Cardiac fibroblast (primary cell): ENCODE measurements around the gene HSPG2.

Source experiments
- DNase-seq, 2 donors: peaks; one replicate each; pipeline versions ENCODE4 v3.0.0 to v3.0.0-alpha.2; 2010; ENCODE audit warnings: low read depth in 2 of 2
- H3K4me3 ChIP-seq, 2 donors: replicated peaks in 1 of 2; 1 replicate in 1 of 2; 2 replicates in 1 of 2; pipeline ENCODE4 v1.5.1; 2011; ENCODE audit warnings: low read depth in 2 of 2, low read length in 2 of 2, mild to moderate bottlenecking in 2 of 2, moderate library complexity in 1 of 2
- CTCF ChIP-seq: IDR thresholded peaks from one replicate; pipeline ENCODE4 v1.5.1; 2011; ENCODE audit warnings: low read depth, mild to moderate bottlenecking, low read length, inconsistent platforms

The HSPG2 gene

DNA sequence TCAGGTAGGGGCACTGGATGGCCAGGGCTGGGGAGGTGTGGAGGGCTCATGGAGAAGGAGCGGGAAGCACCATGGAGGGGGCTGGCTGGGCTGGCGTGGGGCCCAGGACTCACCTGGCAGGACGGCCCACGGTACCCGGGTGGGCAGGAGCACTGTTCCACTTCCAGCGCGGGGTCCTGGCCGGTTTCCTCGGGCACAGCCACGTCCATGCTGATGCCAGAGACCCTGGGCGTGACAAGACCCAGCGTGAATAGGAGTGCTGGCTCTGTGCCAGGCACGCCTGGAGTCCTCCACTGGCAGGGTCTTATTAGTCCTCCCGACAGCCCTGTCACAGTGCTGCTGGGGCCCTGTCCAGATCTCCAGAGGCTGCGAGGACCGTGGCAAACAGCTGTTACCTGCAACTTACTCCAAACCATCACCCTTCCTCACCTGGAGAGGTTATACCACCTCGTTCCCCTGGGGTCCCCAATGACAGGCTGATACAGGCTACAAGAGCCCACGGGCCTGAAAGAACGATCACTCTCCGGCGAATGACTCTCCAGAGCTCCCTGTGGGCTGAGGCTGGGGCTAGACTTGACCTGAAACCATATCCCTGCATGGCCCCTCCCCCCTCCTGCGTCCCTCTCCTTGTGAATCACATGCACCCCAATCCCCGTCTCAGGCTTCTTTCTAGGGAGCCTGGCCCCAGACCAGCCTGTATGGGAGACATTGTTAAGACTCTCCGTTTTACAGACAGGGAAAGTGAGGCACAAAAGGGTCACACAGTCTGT is 62.1 kb downstream of the HSPG2 start:
- no peak for TF ChIP-seq CTCF
- DNase-seq = no peak
- no peak overlapping the region for H3K4me3 ChIP-seq

DNA sequence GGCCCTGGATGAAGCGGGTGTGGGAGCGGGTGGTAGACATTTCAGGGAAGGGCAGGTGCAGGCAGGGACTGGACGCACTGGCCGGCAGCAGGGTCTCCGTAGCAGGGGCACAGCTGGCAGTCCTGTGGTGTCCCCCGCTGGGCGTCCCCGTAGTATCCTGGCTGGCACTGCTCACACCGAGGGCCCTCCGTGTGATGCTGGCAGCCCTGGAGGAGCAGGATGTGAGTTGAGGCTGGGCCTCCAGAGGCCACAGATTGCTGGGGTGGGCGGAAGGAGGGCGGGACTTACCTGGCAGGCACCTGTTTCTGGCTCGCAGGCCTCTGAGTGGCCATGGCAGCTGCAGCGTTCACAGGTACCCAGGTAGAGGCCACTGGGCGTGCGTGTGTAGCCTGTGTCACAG is 62.8 kb downstream of the HSPG2 start:
- no peak for TF ChIP-seq CTCF
- no peak for DNase-seq
- no peak overlapping the region for H3K4me3 ChIP-seq

DNA sequence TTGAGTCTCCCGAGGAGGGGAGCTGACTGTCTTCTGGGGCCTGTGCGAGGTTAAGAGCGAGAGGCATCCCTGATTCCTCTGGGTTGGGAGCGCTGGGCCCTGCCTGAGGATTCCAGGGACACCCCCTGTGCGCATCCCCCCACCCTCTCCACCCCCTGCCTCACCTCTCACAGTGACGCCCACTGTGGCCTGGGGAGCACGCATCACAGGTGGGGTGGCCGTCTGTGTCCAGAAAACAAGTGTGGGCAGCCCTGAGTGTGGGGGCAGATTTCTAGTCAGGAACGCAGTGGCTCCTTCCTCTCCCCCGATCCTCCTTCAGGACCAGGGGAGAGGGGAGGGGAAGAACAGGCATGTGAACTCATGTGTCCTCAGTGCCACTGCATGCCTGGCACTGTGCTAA is 63.3 kb downstream of the HSPG2 start:
- no peak for TF ChIP-seq CTCF
- DNase-seq = no peak

DNA sequence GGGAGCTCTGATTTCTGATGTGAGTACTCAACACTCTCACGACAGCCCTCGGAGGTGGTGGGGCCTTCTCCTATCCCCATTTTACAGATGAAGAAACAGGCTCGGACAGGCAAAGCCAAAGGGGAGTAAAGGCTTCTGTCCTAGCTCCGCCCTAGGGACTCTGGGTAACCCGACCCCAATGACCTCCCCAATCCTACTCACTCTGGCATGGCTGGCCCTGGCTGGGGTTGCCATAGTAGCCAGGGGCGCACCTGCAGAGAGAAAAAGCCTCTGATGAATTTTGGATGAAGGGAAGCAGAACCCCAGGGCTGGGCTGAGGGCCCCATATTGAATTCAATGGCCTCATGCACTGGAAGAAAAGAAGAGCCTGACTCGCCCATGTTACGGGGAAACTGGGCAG is 63.9 kb downstream of the HSPG2 start:
- H3K4me3 ChIP-seq = no peak overlapping the region
- no peak for DNase-seq
- TF ChIP-seq CTCF = no peak

More for the DNA sequence above, 63.3 kb downstream of the HSPG2 start:
- no peak overlapping the region for H3K4me3 ChIP-seq

GRCh38 chr1:21872445-21873079 is 64.5 kb downstream of the HSPG2 start:
- no peak overlapping the region for H3K4me3 ChIP-seq
- DNase-seq = no peak
- no peak for TF ChIP-seq CTCF

GRCh38 chr1:21871943-21872342 is 65.2 kb downstream of the HSPG2 start:
- no peak overlapping the region for H3K4me3 ChIP-seq
- no peak for DNase-seq

More at GRCh38 chr1:21871943-21872342, 65.2 kb downstream of the HSPG2 start:
- TF ChIP-seq CTCF = no peak
